H1 (cell line): Measurements from ENCODE around the gene KIAA0319L. TPM values are rescaled to one million over a fixed set of nuclear protein-coding genes. Genes with fewer than 3 reads are reported as not detected.

Experiments used
- CTCF ChIA-PET: fragments of 300-600 bp; sonication (Branson Sonifier 250); formaldehyde crosslinking; loops from one replicate; lab custom pipeline; 2021; ENCODE audit not compliant: partially characterized antibody; lab: Charles Lee
- POLR2A ChIA-PET: fragments of 300-600 bp; sonication (Branson Sonifier 250); formaldehyde crosslinking; loops from one replicate; lab custom pipeline; 2021; ENCODE audit warnings: inconsistent platforms; ENCODE audit not compliant: partially characterized antibody; lab: Charles Lee
- DNase-seq, 2 experiments: peaks; one replicate each; pipeline versions ENCODE4 v3.0.0 to v3.0.0-alpha.2; 2010 to 2022; ENCODE audit warnings: low spot score in 2 of 2, low read depth in 1 of 2, mixed read lengths in 1 of 2
- FAIRE-seq: peaks from 2 replicates; lab custom pipeline; 2011; peaks lifted over from hg19 to GRCh38; lab: Jason Lieb, UNC
- H2AFZ ChIP-seq: 2 replicates; pipeline ENCODE4 v1.8.1; 2012; ENCODE audit warnings: low read length, inconsistent platforms
- H2AK5ac ChIP-seq: 2 replicates; pipeline ENCODE4 v1.6.1; 2013; ENCODE audit warnings: low read depth, low read length
- H2BK120ac ChIP-seq: replicated peaks from 2 replicates; pipeline ENCODE3; 2013; ENCODE audit warnings: low read depth, low read length, inconsistent platforms
- H2BK12ac ChIP-seq: 2 replicates; pipeline ENCODE4 v1.6.1; 2013; ENCODE audit warnings: low read depth, low read length
- H2BK15ac ChIP-seq: 2 replicates; pipeline ENCODE4 v1.6.1; 2013; ENCODE audit warnings: low read length
- H2BK20ac ChIP-seq: 2 replicates; pipeline ENCODE4 v1.6.1; 2013; ENCODE audit warnings: low read length
- H2BK5ac ChIP-seq: 2 replicates; pipeline ENCODE4 v1.6.1; 2013; ENCODE audit warnings: low read depth, low read length
- H3K14ac ChIP-seq: 2 replicates; pipeline ENCODE4 v1.6.1; 2013; ENCODE audit warnings: inconsistent platforms; ENCODE audit not compliant: insufficient read length
- H3K18ac ChIP-seq: 2 replicates; pipeline ENCODE4 v1.6.1; 2013; ENCODE audit warnings: low read length; ENCODE audit errors: extremely low read depth
- H3K23ac ChIP-seq: 2 replicates; pipeline ENCODE4 v1.6.1; 2013; ENCODE audit warnings: inconsistent platforms; ENCODE audit not compliant: insufficient read length
- H3K23me2 ChIP-seq: 2 replicates; pipeline ENCODE4 v1.6.1; 2013; ENCODE audit warnings: low read depth, low read length
- H3K27ac ChIP-seq: 2 replicates; pipeline ENCODE4 v1.6.1; 2011; ENCODE audit warnings: low read depth, low read length, inconsistent platforms
- H3K27me3 ChIP-seq, 4 experiments: replicated peaks in 1 of 4; 1 replicate in 1 of 4; 2 replicates in 3 of 4; pipeline versions ENCODE4 v1.6.1 to v1.8.1; 2011 to 2013; ENCODE audit warnings: low read length in 3 of 4, mild to moderate bottlenecking in 3 of 4, inconsistent platforms in 2 of 4, mixed read lengths in 2 of 4, moderate library complexity in 1 of 4; ENCODE audit not compliant: control insufficient read depth in 3 of 4, insufficient read depth in 3 of 4; ENCODE audit errors: extremely low read depth in 1 of 4
- H3K36me3 ChIP-seq, 4 experiments: 2 replicates each; pipeline versions ENCODE4 v1.6.1 to v1.8.1; 2011 to 2013; ENCODE audit warnings: mild to moderate bottlenecking in 4 of 4, low read length in 3 of 4, moderate library complexity in 2 of 4, control low read depth in 1 of 4, inconsistent platforms in 1 of 4; ENCODE audit not compliant: insufficient read depth in 4 of 4, control insufficient read depth in 2 of 4
- H3K4ac ChIP-seq: replicated peaks from 2 replicates; pipeline ENCODE3; 2013; ENCODE audit warnings: low read length, low read depth, mixed read lengths, inconsistent platforms; ENCODE audit not compliant: insufficient read length
- H3K4me1 ChIP-seq, 4 experiments: replicated peaks in 1 of 4; 1 replicate in 1 of 4; 2 replicates in 3 of 4; pipeline versions ENCODE4 v1.6.1 to v1.8.1; 2011 to 2013; ENCODE audit warnings: low read length in 3 of 4, inconsistent platforms in 2 of 4, mixed read lengths in 1 of 4; ENCODE audit not compliant: insufficient read depth in 4 of 4, control insufficient read depth in 3 of 4
- H3K4me2 ChIP-seq, 2 experiments: 2 replicates each; pipeline versions ENCODE4 v1.6.1 to v1.8.1; 2011 to 2013; ENCODE audit warnings: low read depth in 2 of 2, low read length in 2 of 2, control low read depth in 1 of 2, inconsistent platforms in 1 of 2, mild to moderate bottlenecking in 1 of 2; ENCODE audit not compliant: insufficient read depth in 1 of 2
- H3K4me3 ChIP-seq, 4 experiments: fragments of 200-600, 300-600 bp in 1 of 4; sonication (generic), shearing (Covaris generic), sonication (Bioruptor Twin) in 1 of 4; 2 replicates each; pipeline versions ENCODE4 v1.5.1 to v1.8.1; 2011 to 2016; ENCODE audit warnings: low read length in 4 of 4, low read depth in 3 of 4, control low read depth in 2 of 4, inconsistent platforms in 2 of 4, mild to moderate bottlenecking in 2 of 4, mixed read lengths in 1 of 4, moderate library complexity in 1 of 4; ENCODE audit not compliant: insufficient read depth in 2 of 4; ENCODE audit errors: extremely low read depth in 1 of 4
- H3K56ac ChIP-seq: replicated peaks from 2 replicates; pipeline ENCODE3; 2013; ENCODE audit warnings: low read depth, mild to moderate bottlenecking, mixed read lengths, low read length, inconsistent platforms; ENCODE audit not compliant: insufficient read length
- H3K79me1 ChIP-seq: 2 replicates; pipeline ENCODE4 v1.6.1; 2013; ENCODE audit warnings: low read depth, low read length, control low read depth
- H3K79me2 ChIP-seq, 2 experiments: 2 replicates each; pipeline versions ENCODE4 v1.6.1 to v1.8.1; 2012 to 2013; ENCODE audit warnings: low read length in 2 of 2, mild to moderate bottlenecking in 2 of 2, inconsistent platforms in 1 of 2; ENCODE audit not compliant: insufficient read depth in 2 of 2, control insufficient read depth in 1 of 2
- H3K9ac ChIP-seq, 4 experiments: replicated peaks in 1 of 4; 1 replicate in 1 of 4; 2 replicates in 3 of 4; pipeline versions ENCODE4 v1.6.1 to v1.8.1; 2011 to 2013; ENCODE audit warnings: low read depth in 3 of 4, low read length in 3 of 4, control low read depth in 2 of 4, mild to moderate bottlenecking in 2 of 4, moderate library complexity in 2 of 4, inconsistent platforms in 1 of 4; ENCODE audit errors: extremely low read depth in 1 of 4
- H3K9me3 ChIP-seq, 2 experiments: 2 replicates each; pipeline versions ENCODE4 v1.6.1 to v1.8.1; 2012 to 2013; ENCODE audit warnings: mild to moderate bottlenecking in 2 of 2, moderate library complexity in 2 of 2, control low read depth in 1 of 2, inconsistent platforms in 1 of 2, low read depth in 1 of 2, low read length in 1 of 2, mixed read lengths in 1 of 2; ENCODE audit not compliant: insufficient read depth in 2 of 2
- H4K20me1 ChIP-seq, 2 experiments: replicated peaks in 1 of 2; 2 replicates each; pipeline versions ENCODE3 to v1.8.1; 2011 to 2013; ENCODE audit warnings: inconsistent platforms in 2 of 2, low read length in 2 of 2, mild to moderate bottlenecking in 1 of 2; ENCODE audit not compliant: insufficient read depth in 2 of 2, control insufficient read depth in 1 of 2
- H4K5ac ChIP-seq: 2 replicates; pipeline ENCODE4 v1.6.1; 2013; ENCODE audit warnings: low read length, low read depth, mixed read lengths, inconsistent platforms; ENCODE audit not compliant: insufficient read length
- H4K8ac ChIP-seq: 2 replicates; pipeline ENCODE4 v1.8.0; 2013; ENCODE audit warnings: mild to moderate bottlenecking, moderate library complexity, low read length, inconsistent platforms; ENCODE audit not compliant: insufficient read depth; ENCODE audit errors: extremely low read depth
- H4K91ac ChIP-seq: replicated peaks from 2 replicates; pipeline ENCODE3; 2013; ENCODE audit warnings: low read length, mixed read lengths, inconsistent platforms; ENCODE audit not compliant: insufficient read length
- BRCA1 ChIP-seq: IDR thresholded peaks from 2 replicates; pipeline ENCODE4 v1.6.1; 2012; ENCODE audit warnings: low read depth, low read length, improper control_type of control experiment
- CBX5 ChIP-seq: fragments of 300-800, 300-1000 bp; sonication (generic); IDR thresholded peaks from 2 replicates; pipeline ENCODE4 v1.7.1; 2016; ENCODE audit warnings: antibody characterized with exemption, low read length, low read depth
- CHD1 ChIP-seq: IDR thresholded peaks from 2 replicates; pipeline ENCODE4 v1.6.1; 2012; ENCODE audit warnings: low read depth, low read length, improper control_type of control experiment
- FOSL1 ChIP-seq: IDR thresholded peaks from 2 replicates; pipeline ENCODE4 v1.6.1; 2011; ENCODE audit warnings: mild to moderate bottlenecking, low read depth, low read length, moderate library complexity; ENCODE audit not compliant: insufficient read depth
- HDAC6 ChIP-seq: IDR thresholded peaks from one replicate; pipeline ENCODE4 v1.7.1; 2012; ENCODE audit warnings: low read depth, mild to moderate bottlenecking, inconsistent platforms, low read length, moderate library complexity
- JUN ChIP-seq: IDR thresholded peaks from 2 replicates; pipeline ENCODE4 v1.6.1; 2011; ENCODE audit warnings: low read depth, mild to moderate bottlenecking, improper control_type of control experiment, low read length
- POLR2AphosphoS5 ChIP-seq: IDR thresholded peaks from 2 replicates; pipeline ENCODE4 v1.6.1; 2011; ENCODE audit warnings: low read depth, low read length
- RAD21 ChIP-seq, 2 experiments: IDR thresholded peaks in 1 of 2; conservative IDR thresholded peaks in 1 of 2; 2 replicates each; pipeline ENCODE4 v1.6.1; 2011; ENCODE audit warnings: low read depth in 2 of 2, low read length in 2 of 2, improper control_type of control experiment in 1 of 2, inconsistent platforms in 1 of 2, mild to moderate bottlenecking in 1 of 2, moderate library complexity in 1 of 2
- RFX5 ChIP-seq: IDR thresholded peaks from 2 replicates; pipeline ENCODE4 v1.6.1; 2011; ENCODE audit warnings: low read depth, low read length, improper control_type of control experiment, borderline replicate concordance
- RNF2 ChIP-seq: fragments of 200-900, 300-1000 bp; sonication (generic); IDR thresholded peaks from 2 replicates; pipeline ENCODE4 v1.7.1; 2016; ENCODE audit warnings: borderline replicate concordance, low read depth, mild to moderate bottlenecking, antibody characterized with exemption, low read length; ENCODE audit not compliant: poor library complexity, severe bottlenecking; ENCODE audit errors: missing control alignments
- SUZ12 ChIP-seq: fragments of 200-600 bp; sonication (generic); IDR thresholded peaks from 2 replicates; pipeline ENCODE4 v1.6.1; 2012; ENCODE audit warnings: mild to moderate bottlenecking, inconsistent platforms, low read length, moderate library complexity, mixed read lengths
- TCF12 ChIP-seq: IDR thresholded peaks from 2 replicates; pipeline ENCODE4 v1.6.1; 2011; ENCODE audit warnings: low read depth, mild to moderate bottlenecking, low read length
- TEAD4 ChIP-seq: IDR thresholded peaks from 2 replicates; pipeline ENCODE4 v1.6.1; 2012; ENCODE audit warnings: low read depth, low read length, inconsistent platforms, mixed read lengths
- WGBS, 2 experiments: shearing (Covaris generic) in 1 of 2; methylation state at CpG; one replicate each; pipeline versions ENCODE4 v1.1.6 to v1.1.7; 2013 to 2015; ENCODE audit warnings: low lambda C conversion rate in 2 of 2, mixed read lengths in 2 of 2, inconsistent platforms in 1 of 2, low coverage in 1 of 2, missing lambda C conversion rate in 1 of 2; ENCODE audit not compliant: insufficient replicate concordance in 2 of 2, insufficient coverage in 1 of 2, insufficient read length in 1 of 2; ENCODE audit errors: extremely low coverage in 1 of 2, missing lambda C conversion rate in 1 of 2; 5-methylcytosine and 5-hydroxymethylcytosine counted together
- polyA plus RNA-seq, 7 experiments: library from polyadenylated mRNA; depleted of rRNA in 3 of 7; stranded (reverse) in 5 of 7; unstranded in 2 of 7; fragments of >200 nt in 5 of 7; fragments of 200-250 nt in 2 of 7; gene quantifications; 1 replicate in 5 of 7; 2 replicates in 1 of 7; 4 replicates in 1 of 7; pipeline versions ENCODE4 v1.2.1 to v1.2.3, GENCODE V29; 2011 to 2013; ENCODE audit warnings: missing spikeins in 2 of 7, mixed read lengths in 2 of 7
- total RNA-seq: library from RNA; stranded (reverse); fragmentation: NEBNext Ultra II Directional; extraction: Animal tissue kit (Norgen Biotek cat#: 25700); gene quantifications from 2 replicates; pipeline ENCODE4 v1.2.1, GENCODE V29; 2021
- TF ChIP-seq, protein P1 (sequence below): IDR thresholded peaks from 2 replicates; pipeline ENCODE4 v1.6.1; 2011; ENCODE audit warnings: low read depth, mild to moderate bottlenecking, low read length; ENCODE audit not compliant: insufficient read depth

Gene KIAA0319L
- total and polyA plus RNA-seq, 2 of the 8 experiments (the other 6 are each of a cell fraction or from before 2014, with no cell fraction given): 40.1 to 55.7 TPM

DNA sequence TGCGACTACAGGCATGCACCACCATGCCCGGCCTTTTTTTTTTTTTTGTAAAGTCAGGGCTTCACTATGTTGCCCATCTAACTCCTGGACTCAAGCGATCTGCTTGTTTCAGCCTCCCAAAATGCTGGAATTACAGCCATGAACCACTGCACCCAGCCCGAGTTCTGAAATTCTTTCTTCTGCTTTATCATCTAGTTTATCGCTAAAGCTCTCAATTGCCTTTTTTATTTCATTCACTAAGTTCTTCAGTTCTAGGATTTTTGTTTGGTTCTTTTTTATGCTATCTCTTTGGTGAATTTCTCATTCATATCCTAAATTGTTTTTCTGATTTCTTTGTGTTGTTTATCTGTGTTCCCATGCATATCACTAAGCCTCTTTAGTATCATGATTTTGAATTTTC is 27.0 kb downstream of the KIAA0319L start:
- Histone ChIP-seq H3K4me1 (no peaks in the 10 kb centered on the region; a peak in 2 of 7 replicates), H3K23ac (no peak overlapping the region), H2AK5ac (no peak overlapping the region), H2BK5ac (no peak overlapping the region), H4K91ac (no peak overlapping the region), H3K9me3 (peaks cover 0 to 3% of the 10 kb centered on the region in 2 experiments; a peak in 1 of 4 replicates), H2BK120ac (no peak overlapping the region), H3K79me1 (peaks cover 5% of the 10 kb centered on the region), H4K8ac (no peak overlapping the region), H3K9ac (no peak overlapping the region), H3K4me3 (no peak overlapping the region), H2BK20ac (no peak overlapping the region), H4K20me1 (no peaks in the 10 kb centered on the region), H3K4me2 (no peak overlapping the region), H2BK12ac (no peak overlapping the region)
- POLR2A ChIA-PET: no interaction called here
- FAIRE-seq: no peak
- no peak for TF ChIP-seq FOSL1
- TF ChIP-seq TCF12: no peak
- TF ChIP-seq RNF2: no peak
- TF ChIP-seq CHD1: no peak
- no peak for TF ChIP-seq TEAD4
- TF ChIP-seq RFX5: no peak
- no peak for TF ChIP-seq POLR2AphosphoS5
- no peak for TF ChIP-seq SUZ12
- TF ChIP-seq, protein P1, sequence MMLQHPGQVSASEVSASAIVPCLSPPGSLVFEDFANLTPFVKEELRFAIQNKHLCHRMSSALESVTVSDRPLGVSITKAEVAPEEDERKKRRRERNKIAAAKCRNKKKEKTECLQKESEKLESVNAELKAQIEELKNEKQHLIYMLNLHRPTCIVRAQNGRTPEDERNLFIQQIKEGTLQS: no peak
- no peak for TF ChIP-seq RAD21 (IDR thresholded peaks at IDR 0.05 in 1 of 2, conservative IDR thresholded peaks at IDR 0.05 in 1 of 2; ENCODE audit: low read depth in 2 of 2, low read length in 2 of 2)
- no peak for TF ChIP-seq BRCA1
- no peak for TF ChIP-seq JUN
- TF ChIP-seq HDAC6: no peak
- TF ChIP-seq CBX5: no peak
- TF ChIP-seq, all 59 proteins: peak for 0
- H2BK15ac ChIP-seq: no peak overlapping the region
- H3K36me3 ChIP-seq: peaks cover 4 to 11% (median 6%) of the 10 kb centered on the region in 4 experiments; a peak in 6 of 8 replicates
- no peak overlapping the region for H2AFZ ChIP-seq
- no peak overlapping the region for H3K18ac ChIP-seq
- no peak overlapping the region for H3K27ac ChIP-seq
- no peak overlapping the region for H4K5ac ChIP-seq
- H3K27me3 ChIP-seq: no peaks in the 10 kb centered on the region
- DNase-seq: no peak
- 76% methylated on average over 5 of the region's 5 CpGs; no CpG with 5 or more reads in 1 of the 2 experiments for WGBS, 2 experiments
- CTCF ChIA-PET: interaction anchor here (1.6 kb wide), 1 partner anchor 86 kb away, joined by 3 read pairs; no protein-coding TSS in a partner anchor
- no peak overlapping the region for H3K56ac ChIP-seq
- no peaks in the 10 kb centered on the region for H3K23me2 ChIP-seq
- peaks cover 0 to 33% of the 10 kb centered on the region in 2 experiments; a peak in 2 of 4 replicates for H3K79me2 ChIP-seq
- H3K4ac ChIP-seq: no peak overlapping the region
- no peak overlapping the region for H3K14ac ChIP-seq
